Measurements from ENCODE around the gene DBH.

DNA sequence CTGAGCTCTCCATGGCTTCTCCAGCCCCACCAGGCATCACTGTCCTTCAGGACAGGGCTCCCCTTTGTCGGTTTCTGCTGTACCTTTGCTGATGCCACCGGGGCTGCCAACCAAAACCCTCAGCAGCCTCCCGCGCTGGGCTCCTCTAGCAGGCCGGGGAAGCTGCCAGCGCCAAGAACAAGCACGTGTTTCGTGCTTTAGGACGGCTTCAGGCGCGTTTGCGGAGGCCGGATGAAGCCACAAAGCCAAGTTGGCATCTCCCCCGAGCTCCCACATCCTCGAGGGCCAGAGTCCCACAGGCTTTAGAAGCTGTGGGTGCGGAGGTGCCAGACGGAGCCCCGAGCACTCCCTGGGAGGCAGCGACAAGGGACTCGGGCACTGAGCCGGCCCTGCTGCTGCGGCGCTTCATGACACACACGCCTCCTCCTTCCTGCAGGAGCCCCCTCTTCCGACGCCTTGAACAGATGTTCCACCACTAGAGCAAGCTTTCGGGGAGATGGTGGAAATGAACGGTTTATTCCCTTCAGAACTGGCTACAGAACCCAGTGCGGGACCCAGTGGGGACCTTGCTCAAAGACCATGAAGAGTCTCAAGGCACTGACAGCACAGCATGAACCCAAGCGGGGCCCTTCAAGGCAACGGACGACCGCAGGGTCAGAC, 65.3 kb downstream of the DBH start:
- TF ChIP-seq POLR2AphosphoS5 (IDR thresholded peaks at IDR 0.05; ENCODE audit: low read depth, low read length): no peak
- TF ChIP-seq POLR2A (IDR thresholded peaks at IDR 0.05; ENCODE audit: low read depth, low read length): no peak
- no peak for TF ChIP-seq TAF1 (IDR thresholded peaks at IDR 0.05; ENCODE audit: borderline replicate concordance, low read depth, low read length)

Measured in GM12892 (cell line).